K562 (cell line): ENCODE data around the gene C5orf24.

Source experiments
- BMI1 ChIP-seq: fragments of 150-350 bp; IDR thresholded peaks from 2 replicates; pipeline ENCODE4 v1.6.1; 2014; ENCODE audit warnings: low read length
- COPS2 ChIP-seq: fragments of 450-650 bp; conservative IDR thresholded peaks from 2 replicates; pipeline ENCODE4 v1.6.1; 2016; ENCODE audit warnings: mild to moderate bottlenecking, moderate library complexity
- EP300 ChIP-seq: IDR thresholded peaks from 2 replicates; pipeline ENCODE4 v1.6.1; 2012; ENCODE audit warnings: low read length, improper control_type of control experiment
- MEF2A ChIP-seq: IDR thresholded peaks from 2 replicates; pipeline ENCODE4 v1.6.1; 2011; ENCODE audit warnings: low read depth, mild to moderate bottlenecking, low read length, moderate library complexity; ENCODE audit not compliant: control insufficient read depth
- PHB ChIP-seq: fragments of 250-450 bp; sonication (Bioruptor Pico); IDR thresholded peaks from 2 replicates; pipeline ENCODE4 v1.5.0; 2021
- POU5F1 ChIP-seq: fragments of 150-350 bp; IDR thresholded peaks from 2 replicates; pipeline ENCODE4 v1.6.1; 2014; ENCODE audit warnings: borderline replicate concordance, low read length, low read depth, mild to moderate bottlenecking; ENCODE audit not compliant: partially characterized antibody
- ZNF274 ChIP-seq: IDR thresholded peaks from 2 replicates; pipeline ENCODE4 v1.6.1; 2011; ENCODE audit warnings: low read depth, mild to moderate bottlenecking, low read length, moderate library complexity, borderline replicate concordance
- TF ChIP-seq, protein P1 (sequence below), 3 experiments: IDR thresholded peaks in 2 of 3; conservative IDR thresholded peaks in 1 of 3; 2 replicates each; pipeline ENCODE4 v1.5.1; 2011 to 2012; ENCODE audit warnings: low read length in 3 of 3, mild to moderate bottlenecking in 3 of 3, control low read depth in 2 of 3, improper control_type of control experiment in 1 of 3, inconsistent platforms in 1 of 3, low read depth in 1 of 3, mixed read lengths in 1 of 3, moderate library complexity in 1 of 3; ENCODE audit not compliant: insufficient read depth in 2 of 3
- TF ChIP-seq, protein P2 (sequence below): fragments of 450-650 bp; IDR thresholded peaks from 2 replicates; pipeline ENCODE4 v1.6.1; 2016

DNA sequence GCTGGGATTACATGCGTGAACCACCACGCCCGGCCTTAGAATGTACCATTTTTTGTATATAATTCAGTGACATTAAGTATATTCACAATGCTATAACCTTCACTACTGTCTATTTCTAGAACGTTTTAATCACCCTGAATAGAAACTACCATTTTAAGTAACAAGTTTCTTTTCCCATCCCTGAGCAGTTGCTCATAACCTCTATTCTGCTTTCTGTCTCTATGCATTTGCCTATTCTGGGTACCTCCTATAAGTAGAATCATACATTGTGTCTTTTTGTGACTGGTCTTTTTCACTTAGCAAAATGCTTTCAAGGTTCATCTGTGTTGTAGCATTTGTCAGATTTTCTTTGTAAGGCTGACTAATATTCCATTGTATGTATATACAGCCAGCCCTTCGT, 47.3 kb upstream of the C5orf24 start:
- no peak for TF ChIP-seq BMI1
- TF ChIP-seq, protein P1, sequence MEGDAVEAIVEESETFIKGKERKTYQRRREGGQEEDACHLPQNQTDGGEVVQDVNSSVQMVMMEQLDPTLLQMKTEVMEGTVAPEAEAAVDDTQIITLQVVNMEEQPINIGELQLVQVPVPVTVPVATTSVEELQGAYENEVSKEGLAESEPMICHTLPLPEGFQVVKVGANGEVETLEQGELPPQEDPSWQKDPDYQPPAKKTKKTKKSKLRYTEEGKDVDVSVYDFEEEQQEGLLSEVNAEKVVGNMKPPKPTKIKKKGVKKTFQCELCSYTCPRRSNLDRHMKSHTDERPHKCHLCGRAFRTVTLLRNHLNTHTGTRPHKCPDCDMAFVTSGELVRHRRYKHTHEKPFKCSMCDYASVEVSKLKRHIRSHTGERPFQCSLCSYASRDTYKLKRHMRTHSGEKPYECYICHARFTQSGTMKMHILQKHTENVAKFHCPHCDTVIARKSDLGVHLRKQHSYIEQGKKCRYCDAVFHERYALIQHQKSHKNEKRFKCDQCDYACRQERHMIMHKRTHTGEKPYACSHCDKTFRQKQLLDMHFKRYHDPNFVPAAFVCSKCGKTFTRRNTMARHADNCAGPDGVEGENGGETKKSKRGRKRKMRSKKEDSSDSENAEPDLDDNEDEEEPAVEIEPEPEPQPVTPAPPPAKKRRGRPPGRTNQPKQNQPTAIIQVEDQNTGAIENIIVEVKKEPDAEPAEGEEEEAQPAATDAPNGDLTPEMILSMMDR (IDR thresholded peaks at IDR 0.05 in 2 of 3, conservative IDR thresholded peaks at IDR 0.05 in 1 of 3; ENCODE audit: insufficient read depth in 2 of 3, low read depth in 1 of 3, low read length in 3 of 3) = no peak
- TF ChIP-seq PHB (CRISPR knock-in tag) = no peak
- no peak for TF ChIP-seq EP300
- no peak for TF ChIP-seq MEF2A
- TF ChIP-seq, protein P2, sequence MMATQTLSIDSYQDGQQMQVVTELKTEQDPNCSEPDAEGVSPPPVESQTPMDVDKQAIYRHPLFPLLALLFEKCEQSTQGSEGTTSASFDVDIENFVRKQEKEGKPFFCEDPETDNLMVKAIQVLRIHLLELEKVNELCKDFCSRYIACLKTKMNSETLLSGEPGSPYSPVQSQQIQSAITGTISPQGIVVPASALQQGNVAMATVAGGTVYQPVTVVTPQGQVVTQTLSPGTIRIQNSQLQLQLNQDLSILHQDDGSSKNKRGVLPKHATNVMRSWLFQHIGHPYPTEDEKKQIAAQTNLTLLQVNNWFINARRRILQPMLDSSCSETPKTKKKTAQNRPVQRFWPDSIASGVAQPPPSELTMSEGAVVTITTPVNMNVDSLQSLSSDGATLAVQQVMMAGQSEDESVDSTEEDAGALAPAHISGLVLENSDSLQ = no peak
- TF ChIP-seq COPS2 = no peak
- TF ChIP-seq ZNF274 = no peak
- TF ChIP-seq POU5F1 = no peak
